Mesodermal cell (in vitro differentiated cells): ENCODE measurements around the gene ITGB6.
"Not testable (repeated sequence)": the region's sequence is repeated elsewhere in the genome, so short reads cannot be mapped to it uniquely, and the experiment has no call there.

Source experiments
- H3K27ac ChIP-seq: 2 replicates; pipeline ENCODE4 v1.7.0; 2013; ENCODE audit warnings: mild to moderate bottlenecking, low read depth, low read length, moderate library complexity; ENCODE audit not compliant: severe bottlenecking
- H3K36me3 ChIP-seq: 2 replicates; pipeline ENCODE4 v1.7.1; 2013; ENCODE audit warnings: mild to moderate bottlenecking, low read length, moderate library complexity; ENCODE audit not compliant: control insufficient read depth, insufficient read depth
- H3K4me1 ChIP-seq: one replicate; pipeline ENCODE4 v1.7.1; 2013; ENCODE audit warnings: mild to moderate bottlenecking, low read length; ENCODE audit not compliant: insufficient read depth, control insufficient read depth, poor library complexity, severe bottlenecking
- H3K4me3 ChIP-seq: 2 replicates; pipeline ENCODE4 v1.7.0; 2013; ENCODE audit warnings: low read length, control low read depth, mild to moderate bottlenecking; ENCODE audit not compliant: insufficient read depth, poor library complexity, severe bottlenecking; ENCODE audit errors: extremely low read depth
- H3K9me3 ChIP-seq: 2 replicates; pipeline ENCODE4 v1.7.1; 2013; ENCODE audit warnings: mild to moderate bottlenecking, low read length, moderate library complexity; ENCODE audit not compliant: control insufficient read depth
- WGBS, 2 experiments: methylation state at CpG; one replicate each; pipeline ENCODE4 v1.1.5; 2013; ENCODE audit warnings: missing lambda C conversion rate in 2 of 2; ENCODE audit not compliant: insufficient coverage in 2 of 2; 5-methylcytosine and 5-hydroxymethylcytosine counted together

The ITGB6 gene

GRCh38 chr2:160156665-160157064, 43.4 kb downstream of the ITGB6 start:
- Histone ChIP-seq H3K36me3 (no peaks in the 10 kb centered on the region), H3K4me3 (no peak overlapping the region), H3K27ac (no peak overlapping the region), H3K9me3 (no peaks in the 10 kb centered on the region), H3K4me1 (peaks cover 21% of the 10 kb centered on the region)
- 85 to 100% methylated on average over 1 to 2 of the region's 2 CpGs for WGBS, 2 experiments

DNA sequence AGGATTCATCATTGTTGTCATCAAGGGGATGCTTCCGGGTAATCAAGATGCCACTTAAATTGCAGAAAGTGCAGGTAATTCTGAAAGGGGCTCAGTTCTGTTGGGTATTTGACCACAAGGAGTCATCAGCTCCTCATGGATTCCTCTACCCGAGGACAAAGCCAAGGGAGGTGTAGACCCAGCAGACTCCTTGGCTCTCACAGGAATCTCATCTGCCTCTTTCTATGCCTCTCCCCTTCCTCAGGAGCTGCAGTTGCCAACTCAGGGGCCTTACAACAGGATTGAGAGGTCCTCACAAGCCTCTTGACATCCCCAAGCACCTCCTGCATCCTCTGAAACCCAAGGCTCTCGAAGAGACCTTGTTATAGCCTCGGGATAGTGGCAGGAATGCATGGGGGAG, 44.0 kb downstream of the ITGB6 start:
- 86 to 92% methylated on average over 3 to 4 of the region's 4 CpGs for WGBS, 2 experiments
- H3K27ac ChIP-seq = no peak overlapping the region

DNA sequence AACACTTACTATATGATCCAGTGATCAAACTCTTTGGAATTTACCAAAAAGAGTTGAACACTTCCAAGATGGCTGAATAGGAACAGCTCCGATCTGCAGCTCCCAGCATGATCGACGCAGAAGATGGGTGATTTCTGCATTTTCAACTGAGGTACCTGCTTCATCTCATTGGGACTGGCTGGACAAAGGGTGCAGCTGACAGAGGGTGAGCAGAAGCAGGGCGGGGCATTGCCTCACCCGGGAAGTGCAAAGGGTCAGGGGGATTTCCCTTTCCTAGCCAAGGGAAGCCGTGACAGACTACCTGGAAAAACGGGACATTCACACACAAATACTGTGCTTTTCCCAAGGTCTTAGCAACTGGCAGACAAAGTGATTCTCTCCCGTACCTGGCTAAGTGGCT, 51.7 kb downstream of the ITGB6 start:
- not testable (repeated sequence) for H3K27ac ChIP-seq, H3K4me1 ChIP-seq, H3K4me3 ChIP-seq, H3K36me3 ChIP-seq, H3K9me3 ChIP-seq
- 88 to 95% methylated on average over 8 of the region's 8 CpGs for WGBS, 2 experiments

More for the DNA sequence above, 44.0 kb downstream of the ITGB6 start:
- H3K36me3 ChIP-seq = no peaks in the 10 kb centered on the region
- H3K4me1 ChIP-seq = peaks cover 21% of the 10 kb centered on the region
- no peaks in the 10 kb centered on the region for H3K9me3 ChIP-seq
- no peak overlapping the region for H3K4me3 ChIP-seq

DNA sequence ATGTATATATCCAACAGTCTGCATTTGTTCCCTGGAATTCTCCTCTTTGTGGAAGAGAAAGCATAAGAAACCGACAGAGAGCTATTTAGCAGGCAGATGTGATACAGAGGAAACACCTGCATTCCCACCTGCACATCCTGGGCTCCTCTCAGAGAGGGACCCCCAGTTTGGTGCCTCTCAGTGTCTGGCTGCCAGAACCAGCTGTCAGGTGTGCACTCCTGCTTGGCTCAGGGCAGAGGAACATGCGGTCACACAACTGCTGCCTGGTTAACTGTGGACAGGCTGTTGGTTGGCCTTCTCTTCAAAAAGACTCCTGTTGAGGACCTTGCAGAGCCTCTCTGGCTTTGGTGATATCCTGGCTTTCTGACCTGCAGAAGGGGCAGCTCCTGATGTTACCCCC, 54.6 kb downstream of the ITGB6 start:
- no peaks in the 10 kb centered on the region for H3K9me3 ChIP-seq
- no peaks in the 10 kb centered on the region for H3K36me3 ChIP-seq
- WGBS, 2 experiments = 71 to 93% methylated on average over 1 to 2 of the region's 2 CpGs
- H3K27ac ChIP-seq = no peak overlapping the region
- H3K4me3 ChIP-seq = no peak overlapping the region
- H3K4me1 ChIP-seq = peaks cover 3% of the 10 kb centered on the region

DNA sequence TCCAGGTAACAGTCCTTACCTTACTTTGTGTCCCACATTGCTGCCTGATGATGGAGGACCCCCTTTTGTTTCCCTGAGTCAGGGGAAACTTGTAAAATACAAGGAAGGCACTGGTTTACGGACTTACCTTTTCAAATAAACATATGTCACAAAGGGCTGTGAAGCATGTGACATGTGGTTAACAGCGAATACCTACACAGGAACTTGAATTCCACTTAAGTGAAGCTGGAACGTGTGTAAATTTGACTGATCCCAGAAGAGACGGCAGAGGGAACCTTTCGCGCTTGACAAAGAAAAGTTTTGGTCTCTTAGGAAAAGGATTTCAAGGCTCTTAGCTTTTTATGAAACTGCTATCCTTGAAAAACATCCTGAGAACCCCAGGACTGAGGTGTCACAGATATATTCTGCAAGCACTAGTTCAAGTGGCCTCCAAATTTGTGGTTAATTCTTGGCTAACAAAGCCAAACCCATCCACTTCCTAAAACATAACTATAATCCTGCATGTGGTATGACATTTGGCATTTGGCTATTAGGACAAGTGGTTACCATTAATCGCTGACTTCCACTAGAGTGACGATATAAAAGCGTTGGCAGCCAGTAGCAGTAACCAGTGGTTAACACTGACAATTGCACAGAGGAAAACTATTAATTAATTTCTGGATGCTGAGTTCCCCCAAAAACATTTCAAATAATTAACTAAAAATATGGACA, 55.6 kb downstream of the ITGB6 start:
- H3K36me3 ChIP-seq = no peaks in the 10 kb centered on the region
- H3K4me3 ChIP-seq = no peak overlapping the region
- peaks cover 3% of the 10 kb centered on the region for H3K4me1 ChIP-seq
- H3K27ac ChIP-seq = no peak overlapping the region
- no peaks in the 10 kb centered on the region for H3K9me3 ChIP-seq
- 88 to 94% methylated on average over 5 to 8 of the region's 9 CpGs for WGBS, 2 experiments

DNA sequence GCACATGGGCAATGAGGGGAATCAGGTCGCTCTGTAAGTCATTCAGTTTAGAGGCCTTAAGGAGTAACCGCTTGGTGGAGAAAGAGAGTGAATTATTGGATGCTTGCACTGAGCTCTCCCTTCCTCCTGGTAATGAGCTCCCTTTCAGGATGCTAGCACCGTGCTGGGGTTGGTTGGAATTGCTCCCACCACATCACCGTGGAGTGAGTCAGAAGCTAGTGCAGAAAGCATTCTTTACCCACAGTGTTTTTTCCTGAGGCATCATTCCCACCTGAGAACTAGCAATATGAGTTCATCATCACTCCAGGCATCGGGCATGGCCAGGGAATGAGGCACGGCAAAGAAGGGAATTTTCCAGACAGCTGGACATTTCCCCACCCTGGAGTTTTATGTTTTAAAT, 57.6 kb downstream of the ITGB6 start:
- Histone ChIP-seq H3K4me3 (no peak overlapping the region), H3K9me3 (no peaks in the 10 kb centered on the region), H3K4me1 (no peaks in the 10 kb centered on the region), H3K27ac (no peak overlapping the region), H3K36me3 (no peaks in the 10 kb centered on the region)
- 90 to 100% methylated on average over 2 of the region's 6 CpGs for WGBS, 2 experiments

DNA sequence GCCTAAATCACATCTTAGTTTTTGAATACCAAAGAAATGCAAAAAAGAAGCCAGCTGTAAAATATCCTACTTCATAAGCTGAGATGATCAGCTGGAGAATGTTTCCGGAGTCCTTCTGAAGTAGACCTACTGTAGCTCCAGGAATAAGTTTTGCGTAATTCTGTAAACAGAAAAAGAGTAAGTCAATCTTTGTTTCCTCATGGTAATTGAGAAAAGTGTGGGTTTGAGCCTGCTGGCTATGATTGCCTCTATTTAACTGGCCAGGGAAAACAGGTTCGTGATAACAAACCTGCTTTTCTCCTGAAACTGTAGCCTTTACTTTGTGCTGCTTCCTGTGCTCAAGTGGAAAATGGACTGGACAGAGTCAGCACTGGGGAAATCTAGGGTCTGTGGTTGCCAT, 58.2 kb downstream of the ITGB6 start:
- Histone ChIP-seq H3K4me3 (no peak overlapping the region), H3K36me3 (no peaks in the 10 kb centered on the region), H3K9me3 (no peaks in the 10 kb centered on the region), H3K4me1 (no peaks in the 10 kb centered on the region), H3K27ac (no peak overlapping the region)
- WGBS, 2 experiments = 89 to 96% methylated on average over 1 to 3 of the region's 3 CpGs

DNA sequence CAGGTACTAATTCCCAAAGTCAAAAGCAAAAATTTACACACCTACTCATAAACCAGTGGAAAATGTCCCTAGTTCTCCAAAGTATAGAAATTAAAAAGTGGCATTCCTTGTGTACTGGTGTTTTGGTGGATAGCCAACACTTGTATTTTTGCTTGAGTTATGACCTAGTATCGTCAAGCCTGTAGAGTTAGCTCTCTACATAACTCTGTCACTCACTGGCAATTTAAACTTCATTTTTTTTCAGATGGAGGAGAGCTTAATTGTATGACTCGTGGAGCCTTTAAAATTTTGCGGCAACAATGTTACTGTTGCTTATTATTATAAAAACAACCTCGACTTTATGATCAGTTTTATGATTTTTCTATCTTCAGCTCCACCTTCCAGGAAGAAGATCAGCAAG, 58.7 kb downstream of the ITGB6 start:
- WGBS, 2 experiments = 100% methylated on average over 1 of the region's 4 CpGs
- no peaks in the 10 kb centered on the region for H3K4me1 ChIP-seq
- H3K36me3 ChIP-seq = no peaks in the 10 kb centered on the region
- no peak overlapping the region for H3K4me3 ChIP-seq
- no peaks in the 10 kb centered on the region for H3K9me3 ChIP-seq
- H3K27ac ChIP-seq = no peak overlapping the region

- no peaks in the 10 kb centered on the region for H3K4me1 ChIP-seq
- WGBS, 2 experiments = 90% methylated on average over 2 of the region's 4 CpGs; no CpG with 5 or more reads in 1 of the 2 experiments
- no peak overlapping the region for H3K4me3 ChIP-seq
- no peaks in the 10 kb centered on the region for H3K9me3 ChIP-seq
- no peaks in the 10 kb centered on the region for H3K36me3 ChIP-seq
- no peak overlapping the region for H3K27ac ChIP-seq
These were observed 59.6 kb downstream of the ITGB6 start for GRCh38 chr2:160140471-160140870.

DNA sequence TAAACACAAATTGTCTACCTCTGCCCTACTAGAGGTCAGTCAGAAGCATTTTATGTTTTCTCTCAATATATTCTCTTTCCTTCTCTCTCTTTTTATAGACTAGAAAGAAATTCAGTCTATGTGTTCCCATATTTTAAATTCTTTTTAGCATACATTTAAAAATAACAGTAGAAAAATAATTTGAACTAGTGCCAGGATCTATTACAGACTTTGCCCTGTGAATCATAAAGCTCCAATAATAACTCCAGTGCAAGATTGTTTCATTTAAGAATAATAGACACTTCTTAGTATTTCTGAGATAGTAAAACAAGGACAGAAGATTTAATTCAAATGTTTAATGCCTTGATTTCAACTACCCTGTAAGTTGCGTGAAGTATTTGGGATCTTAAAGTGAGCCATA, 60.1 kb downstream of the ITGB6 start:
- H3K4me3 ChIP-seq = no peak overlapping the region
- H3K27ac ChIP-seq = no peak overlapping the region
- H3K36me3 ChIP-seq = no peaks in the 10 kb centered on the region

DNA sequence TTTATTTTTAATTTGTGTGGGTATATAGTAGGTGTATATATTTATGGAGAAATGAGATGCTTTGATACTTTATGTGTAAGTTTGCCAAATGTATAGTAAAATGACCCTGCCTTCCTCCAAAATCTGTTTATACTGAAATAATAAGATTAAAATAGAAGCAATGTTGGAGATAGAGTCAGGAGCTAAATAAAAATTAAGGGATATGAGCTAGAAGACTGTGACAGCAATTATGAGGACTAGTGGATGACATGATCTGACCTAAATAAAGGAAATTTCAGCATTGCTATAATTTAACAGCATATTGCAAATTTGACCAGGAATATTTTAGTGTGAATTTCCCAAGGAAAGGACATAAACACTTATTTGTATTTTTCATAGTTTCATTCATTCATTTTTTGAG, 60.7 kb downstream of the ITGB6 start:
- Histone ChIP-seq H3K9me3 (no peaks in the 10 kb centered on the region), H3K4me1 (no peaks in the 10 kb centered on the region), H3K4me3 (no peak overlapping the region), H3K36me3 (no peaks in the 10 kb centered on the region), H3K27ac (no peak overlapping the region)

More for the DNA sequence above, 60.1 kb downstream of the ITGB6 start:
- 100% methylated on average over 1 of the region's 1 CpG for WGBS, 2 experiments
- no peaks in the 10 kb centered on the region for H3K4me1 ChIP-seq
- no peaks in the 10 kb centered on the region for H3K9me3 ChIP-seq
